Stimulated activated CD8-positive, alpha-beta memory T cell treated with anti-CD3 and anti-CD28 coated beads, Interleukin-12 subunit alpha, Interleukin-12 subunit beta, amount 100 ng/mL, for 1 hour (primary cell): ENCODE measurements around the gene LST1.
A peak's percentile ranks its signal among the peaks of the same experiment; 100 is the strongest.

Experiments
- DNase-seq: peaks from one replicate; pipeline ENCODE4 v3.0.0-alpha.2; 2020; ENCODE audit warnings: low read depth

Gene LST1

GRCh38 chr6:31620586-31621319, 34.7 kb downstream of the LST1 start, which contains the start of gene PRRC2A:
Gene PRRC2A, plus strand, starts transcription at chr6:31620715. Its CDS starts 2,075 bp downstream, at chr6:31622790.
- peak; percentile 55 for DNase-seq

DNA sequence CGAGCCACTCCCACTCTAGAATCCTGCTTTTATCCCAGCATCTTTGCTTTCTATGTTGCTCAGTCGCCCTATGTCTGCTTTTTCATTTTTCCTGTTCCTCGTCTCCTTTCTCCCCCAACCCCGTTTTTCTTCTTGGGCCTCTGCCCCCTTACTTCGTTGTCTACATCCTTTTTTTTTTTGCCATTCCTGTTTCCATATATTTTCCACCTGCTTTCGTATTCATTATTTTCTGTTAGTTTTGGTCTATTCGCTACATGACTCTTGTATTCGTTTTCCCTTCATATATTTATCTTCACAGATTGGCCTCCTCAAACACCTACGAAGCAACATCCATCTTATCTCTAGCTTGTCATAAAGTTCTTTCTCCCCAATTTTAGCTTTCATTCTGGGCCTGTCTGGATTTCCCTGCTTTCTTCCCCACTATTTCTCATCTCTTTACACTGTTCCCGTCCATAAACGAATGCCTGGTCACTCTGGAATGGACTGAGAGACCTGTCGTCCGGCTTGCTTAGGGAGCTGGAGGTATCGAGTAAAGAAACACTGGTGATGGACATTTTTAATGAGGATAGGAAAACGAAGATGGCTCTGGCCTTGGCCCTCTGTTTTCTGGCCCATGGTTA, 35.4 kb downstream of the LST1 start:
- DNase-seq: no peak

GRCh38 chr6:31621991-31622390, 35.9 kb downstream of the LST1 start:
- no peak for DNase-seq

DNA sequence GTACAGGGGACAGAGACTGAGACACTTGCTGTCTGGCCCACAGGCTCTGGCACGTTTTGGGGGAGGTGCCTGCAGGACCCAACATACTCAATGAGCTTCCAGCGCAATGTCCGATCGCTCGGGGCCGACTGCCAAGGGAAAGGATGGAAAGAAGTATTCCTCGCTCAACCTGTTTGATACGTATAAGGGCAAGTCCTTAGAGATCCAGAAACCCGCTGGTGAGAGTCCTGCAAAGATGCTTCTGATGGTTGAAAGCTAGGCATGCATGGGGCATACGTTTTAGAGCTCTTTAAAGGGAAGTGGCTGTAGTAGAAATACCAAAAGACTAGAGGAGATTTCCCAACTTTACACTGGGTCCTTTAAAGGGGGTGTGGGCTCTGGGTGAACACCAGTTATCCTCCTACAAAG, 36.6 kb downstream of the LST1 start:
- no peak for DNase-seq

GRCh38 chr6:31624070-31624469, 38.0 kb downstream of the LST1 start:
- DNase-seq: no peak

GRCh38 chr6:31626952-31627351, 40.9 kb downstream of the LST1 start:
- no peak for DNase-seq

DNA sequence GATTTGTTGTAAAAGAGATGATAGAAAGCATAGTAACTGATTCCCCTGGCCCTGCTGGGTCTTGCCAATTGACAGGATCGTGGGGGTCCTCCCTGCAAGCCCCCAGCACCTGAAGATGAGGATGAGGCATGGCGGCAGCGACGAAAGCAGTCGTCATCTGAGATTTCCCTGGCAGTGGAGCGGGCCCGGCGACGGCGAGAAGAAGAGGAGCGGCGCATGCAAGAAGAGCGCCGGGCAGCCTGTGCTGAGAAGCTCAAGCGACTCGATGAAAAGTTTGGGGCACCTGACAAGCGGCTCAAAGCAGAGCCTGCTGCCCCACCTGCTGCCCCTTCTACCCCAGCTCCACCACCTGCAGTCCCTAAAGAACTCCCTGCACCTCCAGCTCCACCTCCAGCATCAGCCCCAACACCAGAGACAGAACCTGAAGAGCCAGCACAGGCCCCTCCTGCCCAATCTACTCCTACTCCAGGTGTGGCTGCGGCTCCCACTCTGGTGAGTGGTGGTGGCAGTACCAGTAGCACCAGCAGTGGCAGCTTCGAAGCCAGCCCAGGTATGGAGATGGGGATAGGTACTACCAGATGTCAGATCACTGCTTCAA, 41.7 kb downstream of the LST1 start:
- DNase-seq: no peak

DNA sequence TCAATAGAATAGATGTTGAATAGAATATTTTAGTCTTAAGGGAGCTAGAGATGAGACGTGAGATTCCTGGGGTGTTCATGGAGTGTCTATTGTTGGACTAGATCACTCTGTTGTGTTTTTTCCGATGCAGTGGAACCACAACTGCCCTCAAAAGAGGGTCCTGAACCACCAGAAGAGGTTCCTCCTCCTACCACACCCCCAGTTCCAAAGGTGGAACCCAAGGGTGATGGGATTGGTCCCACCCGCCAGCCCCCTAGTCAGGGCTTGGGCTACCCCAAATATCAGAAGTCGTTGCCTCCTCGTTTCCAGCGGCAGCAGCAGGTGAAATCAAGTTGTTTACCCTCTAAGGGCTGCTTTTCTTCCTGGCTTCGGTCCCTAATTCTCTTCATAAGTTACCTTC, 42.9 kb downstream of the LST1 start:
- no peak for DNase-seq

- no peak for DNase-seq
Observed at GRCh38 chr6:31630177-31630934, 44.3 kb downstream of the LST1 start.

DNA sequence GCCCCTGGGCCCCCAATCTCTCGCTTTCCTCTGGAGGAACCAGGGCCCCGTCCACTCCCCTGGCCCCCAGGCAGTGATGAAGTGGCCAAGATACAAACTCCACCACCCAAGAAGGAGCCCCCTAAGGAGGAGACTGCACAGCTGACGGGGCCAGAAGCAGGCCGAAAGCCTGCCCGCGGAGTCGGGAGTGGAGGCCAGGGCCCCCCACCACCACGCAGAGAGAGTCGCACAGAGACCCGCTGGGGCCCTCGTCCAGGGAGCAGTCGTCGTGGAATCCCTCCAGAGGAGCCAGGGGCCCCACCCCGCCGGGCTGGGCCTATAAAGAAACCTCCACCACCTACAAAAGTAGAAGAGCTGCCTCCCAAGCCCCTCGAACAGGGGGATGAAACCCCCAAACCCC, 45.1 kb downstream of the LST1 start:
- DNase-seq: no peak

DNA sequence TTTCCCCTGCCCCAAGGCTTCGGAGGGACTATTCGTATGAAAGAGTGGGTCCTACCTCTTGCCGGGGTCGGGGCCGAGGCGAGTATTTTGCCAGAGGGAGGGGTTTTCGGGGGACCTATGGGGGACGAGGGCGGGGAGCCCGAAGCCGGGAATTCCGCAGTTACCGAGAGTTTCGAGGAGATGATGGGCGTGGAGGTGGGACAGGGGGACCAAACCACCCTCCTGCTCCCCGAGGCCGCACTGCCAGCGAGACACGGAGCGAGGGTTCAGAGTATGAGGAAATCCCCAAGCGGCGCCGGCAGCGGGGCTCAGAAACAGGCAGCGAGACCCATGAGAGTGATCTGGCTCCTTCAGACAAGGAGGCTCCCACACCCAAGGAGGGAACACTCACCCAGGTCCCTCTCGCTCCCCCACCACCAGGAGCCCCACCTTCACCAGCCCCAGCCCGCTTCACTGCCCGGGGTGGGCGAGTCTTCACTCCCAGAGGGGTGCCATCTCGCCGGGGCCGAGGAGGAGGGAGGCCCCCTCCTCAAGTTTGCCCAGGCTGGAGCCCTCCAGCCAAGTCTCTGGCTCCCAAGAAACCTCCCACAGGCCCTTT, 45.7 kb downstream of the LST1 start:
- no peak for DNase-seq

DNA sequence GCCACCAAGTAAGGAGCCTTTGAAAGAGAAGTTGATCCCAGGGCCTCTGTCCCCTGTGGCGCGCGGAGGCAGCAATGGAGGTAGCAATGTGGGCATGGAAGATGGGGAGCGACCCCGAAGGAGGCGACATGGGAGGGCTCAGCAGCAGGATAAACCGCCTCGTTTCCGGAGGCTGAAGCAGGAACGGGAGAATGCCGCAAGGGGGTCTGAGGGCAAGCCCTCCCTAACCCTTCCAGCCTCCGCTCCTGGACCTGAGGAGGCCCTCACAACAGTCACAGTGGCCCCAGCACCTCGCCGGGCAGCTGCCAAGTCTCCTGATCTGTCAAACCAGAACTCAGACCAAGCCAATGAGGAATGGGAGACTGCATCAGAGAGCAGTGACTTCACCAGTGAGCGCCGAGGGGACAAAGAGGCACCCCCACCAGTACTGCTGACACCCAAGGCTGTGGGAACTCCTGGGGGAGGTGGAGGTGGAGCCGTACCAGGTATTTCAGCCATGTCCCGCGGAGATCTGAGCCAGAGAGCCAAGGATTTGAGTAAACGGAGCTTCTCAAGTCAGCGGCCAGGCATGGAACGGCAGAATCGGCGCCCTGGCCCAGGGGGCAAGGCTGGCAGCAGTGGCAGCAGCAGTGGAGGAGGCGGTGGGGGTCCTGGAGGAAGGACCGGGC, 46.3 kb downstream of the LST1 start:
- DNase-seq: no peak

- DNase-seq: no peak
Observed at GRCh38 chr6:31633447-31633846, 47.4 kb downstream of the LST1 start.

- DNase-seq: no peak
Observed at GRCh38 chr6:31634131-31634530, 48.1 kb downstream of the LST1 start.

GRCh38 chr6:31634969-31635575, 49.0 kb downstream of the LST1 start:
- no peak for DNase-seq

GRCh38 chr6:31636698-31637596, 50.9 kb downstream of the LST1 start:
- DNase-seq: no peak
